B cell (primary cell): Measurements from ENCODE around the gene FTO. TPM values are rescaled to one million over a fixed set of nuclear protein-coding genes. Genes with fewer than 3 reads are reported as not detected.

Experiments used
- ATAC-seq: fragments of 200-7000 bp; cut with Tn5 transposase; one replicate; pipeline ENCODE4 v1.10.0; 2021; ENCODE audit warnings: low read depth, mild to moderate bottlenecking, moderate number of reproducible peaks, moderate library complexity
- CTCF ChIA-PET: fragments of 350-600 bp; sonication (Branson Sonifier 250); formaldehyde crosslinking; loops from one replicate; lab custom pipeline; 2021; ENCODE audit warnings: antibody characterized with exemption, inconsistent platforms; lab: Charles Lee
- POLR2A ChIA-PET: fragments of 350-600 bp; sonication (Branson Sonifier 250); formaldehyde crosslinking; loops from one replicate; lab custom pipeline; 2021; ENCODE audit warnings: antibody characterized with exemption; lab: Charles Lee
- DNase-seq: peaks from one replicate; pipeline ENCODE4 v3.0.0; 2013
- H2AFZ ChIP-seq: 2 replicates; pipeline ENCODE4 v1.6.1; 2012; ENCODE audit warnings: mild to moderate bottlenecking, low read depth, low read length; ENCODE audit not compliant: insufficient read depth, poor library complexity, severe bottlenecking
- H3K27ac ChIP-seq, 2 donors: 1 replicate in 1 of 2; 2 replicates in 1 of 2; pipeline ENCODE4 v1.5.1; 2012 to 2013; ENCODE audit warnings: low read length in 2 of 2, mild to moderate bottlenecking in 2 of 2, moderate library complexity in 1 of 2
- H3K27me3 ChIP-seq, 4 experiments: fragments of 200-600 bp in 1 of 4; sonication (generic) in 1 of 4; replicated peaks in 1 of 4; 1 replicate in 2 of 4; 2 replicates in 2 of 4; pipeline versions ENCODE4 v1.6.1 to v1.7.0; 2013 to 2016; ENCODE audit warnings: low read length in 3 of 4, mild to moderate bottlenecking in 2 of 4, mixed read lengths in 1 of 4, moderate library complexity in 1 of 4; ENCODE audit not compliant: insufficient read depth in 4 of 4, control insufficient read depth in 3 of 4; ENCODE audit errors: control extremely low read depth in 1 of 4
- H3K36me3 ChIP-seq, 2 experiments: replicated peaks in 1 of 2; 1 replicate in 1 of 2; 2 replicates in 1 of 2; pipeline versions ENCODE4 v1.6.1 to v1.7.1; 2013; ENCODE audit warnings: low read length in 1 of 2; ENCODE audit not compliant: insufficient read depth in 2 of 2, control insufficient read depth in 1 of 2; ENCODE audit errors: control extremely low read depth in 1 of 2, extremely low read depth in 1 of 2
- H3K4me1 ChIP-seq, 2 donors: fragments of 200-600 bp in 1 of 2; sonication (generic) in 1 of 2; 1 replicate in 1 of 2; 2 replicates in 1 of 2; pipeline versions ENCODE4 v1.5.1 to v1.6.1; 2013 to 2017; ENCODE audit warnings: low read length in 2 of 2; ENCODE audit not compliant: control insufficient read depth in 2 of 2, insufficient read depth in 2 of 2
- H3K4me2 ChIP-seq: replicated peaks from 2 replicates; pipeline ENCODE3; 2012; ENCODE audit warnings: mild to moderate bottlenecking, low read depth, low read length; ENCODE audit not compliant: poor library complexity, severe bottlenecking
- H3K4me3 ChIP-seq, 5 experiments: fragments of 200-600 bp in 1 of 5; sonication (generic) in 1 of 5; 1 replicate in 3 of 5; 2 replicates in 2 of 5; pipeline versions ENCODE4 v1.5.1 to v1.7.0; 2011 to 2016; ENCODE audit warnings: low read length in 4 of 5, mild to moderate bottlenecking in 4 of 5, low read depth in 2 of 5, control low read depth in 1 of 5, moderate library complexity in 1 of 5; ENCODE audit not compliant: insufficient read depth in 1 of 5; ENCODE audit errors: control extremely low read depth in 1 of 5, extremely low read depth in 1 of 5
- H3K79me2 ChIP-seq: fragments of 200-600 bp; sonication (generic); one replicate; pipeline ENCODE4 v1.6.0; 2016; ENCODE audit warnings: low read length; ENCODE audit not compliant: control insufficient read depth, insufficient read depth
- H3K9ac ChIP-seq: fragments of 200-600 bp; sonication (generic); 2 replicates; pipeline ENCODE4 v1.6.1; 2017; ENCODE audit warnings: mild to moderate bottlenecking, low read length, moderate library complexity
- H3K9me3 ChIP-seq, 3 donors: one replicate each; pipeline versions ENCODE4 v1.6.1 to v1.7.1; 2013; ENCODE audit warnings: low read length in 2 of 3; ENCODE audit not compliant: control insufficient read depth in 2 of 3, insufficient read depth in 1 of 3; ENCODE audit errors: control extremely low read depth in 1 of 3
- H4K20me1 ChIP-seq: 2 replicates; pipeline ENCODE4 v1.6.0; 2012; ENCODE audit warnings: mild to moderate bottlenecking, low read length; ENCODE audit not compliant: insufficient read depth, control insufficient read depth, poor library complexity, severe bottlenecking
- H3K27ac Mint-ChIP-seq: one replicate; pipeline ENCODE4 v1.8.0; 2021; ENCODE audit warnings: mixed read lengths
- H3K27me3 Mint-ChIP-seq: one replicate; pipeline ENCODE4 v1.8.0; 2021; ENCODE audit warnings: mixed read lengths
- H3K4me1 Mint-ChIP-seq: one replicate; pipeline ENCODE4 v1.8.0; 2021; ENCODE audit warnings: mixed read lengths
- H3K4me3 Mint-ChIP-seq: one replicate; pipeline ENCODE4 v1.8.0; 2021; ENCODE audit warnings: mixed read lengths
- H3K9me3 Mint-ChIP-seq: one replicate; pipeline ENCODE4 v1.8.0; 2022; ENCODE audit warnings: mixed read lengths; ENCODE audit not compliant: insufficient read depth
- CTCF ChIP-seq: fragments of 200-600 bp; IDR thresholded peaks from one replicate; pipeline ENCODE4 v1.8.0; 2022; ENCODE audit warnings: antibody characterized with exemption, mild to moderate bottlenecking
- EZH2 ChIP-seq: IDR thresholded peaks from 2 replicates; pipeline ENCODE4 v1.6.1; 2012; ENCODE audit warnings: borderline replicate concordance, low read depth, mild to moderate bottlenecking, moderate library complexity, low read length; ENCODE audit not compliant: insufficient read depth, poor library complexity, severe bottlenecking
- WGBS: methylation state at CpG from one replicate; pipeline ENCODE4 v1.1.5; 2013; ENCODE audit warnings: missing lambda C conversion rate; ENCODE audit not compliant: insufficient coverage; 5-methylcytosine and 5-hydroxymethylcytosine counted together
- intact Hi-C: fragments of 100-400 bp; cut with micrococcal nuclease; formaldehyde crosslinking; loops from one replicate; pipeline ENCODE4 v1.10.0; 2022
- polyA plus RNA-seq: library from polyadenylated mRNA; depleted of rRNA; stranded (reverse); fragments of >200 nt; gene quantifications from 2 replicates; pipeline ENCODE4 v1.2.3, GENCODE V29; 2012
- total RNA-seq, 2 donors: library from RNA; stranded (reverse); fragments of 120-200 nt in 1 of 2; gene quantifications; 1 replicate in 1 of 2; 2 replicates in 1 of 2; pipeline versions ENCODE4 v1.2.3 to v1.2.4, GENCODE V29; 2013 to 2022

Gene FTO
- total and polyA plus RNA-seq, 2 donors (not counting 1 experiment from before 2014, with no cell fraction given): 26.5 to 68.5 TPM

GRCh38 chr16:53803451-53803850, 99.5 kb downstream of the FTO start:
- no peak for DNase-seq
- peaks cover 25% of the 10 kb centered on the region for H4K20me1 ChIP-seq
- H3K9ac ChIP-seq: no peak overlapping the region
- no peak for TF ChIP-seq EZH2
- TF ChIP-seq CTCF: no peak
- no peak overlapping the region for H3K4me2 ChIP-seq
- peaks cover 55% of the 10 kb centered on the region for H3K79me2 ChIP-seq
- H3K27ac Mint-ChIP-seq: no peak overlapping the region
- H3K4me3 Mint-ChIP-seq: no peak overlapping the region
- H3K9me3 Mint-ChIP-seq: no peaks in the 10 kb centered on the region
- no peak for ATAC-seq
- no peaks in the 10 kb centered on the region for H3K4me1 ChIP-seq
- no peaks in the 10 kb centered on the region for H3K36me3 ChIP-seq
- peaks cover 0 to 4% (median 0%) of the 10 kb centered on the region in 3 donors for H3K9me3 ChIP-seq
- H3K27ac ChIP-seq: no peak overlapping the region
- H3K4me1 Mint-ChIP-seq: peaks cover 22% of the 10 kb centered on the region
- no peak overlapping the region for H2AFZ ChIP-seq
- H3K27me3 ChIP-seq: no peaks in the 10 kb centered on the region
- intact Hi-C loops: no loop called here
- H3K4me3 ChIP-seq: no peak overlapping the region
- ChIA-PET POLR2A (no interaction called here), CTCF (interaction anchor here (1.2 kb wide), 1 partner anchor 11 kb away, joined by 3 read pairs; no protein-coding TSS in a partner anchor)
- no peaks in the 10 kb centered on the region for H3K27me3 Mint-ChIP-seq

GRCh38 chr16:53803998-53804397, 100.0 kb downstream of the FTO start:
- no CpG with 5 or more reads among the region's 2 CpGs for WGBS
- Mint-ChIP-seq H3K4me1 (peaks cover 23% of the 10 kb centered on the region), H3K9me3 (no peaks in the 10 kb centered on the region), H3K4me3 (no peak overlapping the region), H3K27ac (no peak overlapping the region), H3K27me3 (no peaks in the 10 kb centered on the region)
- Histone ChIP-seq H3K4me1 (no peaks in the 10 kb centered on the region), H3K27ac (no peak overlapping the region), H3K4me3 (no peak overlapping the region), H3K4me2 (no peak overlapping the region), H4K20me1 (peaks cover 25% of the 10 kb centered on the region), H3K36me3 (no peaks in the 10 kb centered on the region), H3K27me3 (no peaks in the 10 kb centered on the region), H3K9me3 (peaks cover 0 to 4% (median 0%) of the 10 kb centered on the region in 3 donors), H2AFZ (no peak overlapping the region), H3K9ac (no peak overlapping the region), H3K79me2 (peaks cover 55% of the 10 kb centered on the region)
- ChIA-PET POLR2A (no interaction called here), CTCF (interaction anchor here (1.2 kb wide), 1 partner anchor 12 kb away, joined by 3 read pairs; no protein-coding TSS in a partner anchor)
- ATAC-seq: no peak
- intact Hi-C loops: no loop called here
- TF ChIP-seq CTCF (no peak), EZH2 (no peak)
- no peak for DNase-seq
